Lower lobe of right lung (tissue), 2 donors: ENCODE data around the gene IFNLR1. TPM values are rescaled to one million over a fixed set of nuclear protein-coding genes. Genes with fewer than 3 reads are reported as not detected.

Experiments
- ATAC-seq, 2 donors: fragments of 200-7000 bp; cut with Tn5 transposase; one replicate each; pipeline ENCODE4 v1.9.1; 2020 to 2022; ENCODE audit warnings: mild to moderate bottlenecking in 2 of 2, moderate library complexity in 2 of 2
- DNase-seq: peaks from one replicate; pipeline ENCODE4 v3.0.0-alpha.2; 2020
- H3K27ac ChIP-seq: fragments of 200-600 bp; one replicate; pipeline ENCODE4 v1.8.0; 2022
- H3K27me3 ChIP-seq: fragments of 200-600 bp; one replicate; pipeline ENCODE4 v1.8.0; 2022; ENCODE audit warnings: low read depth
- H3K36me3 ChIP-seq: fragments of 200-600 bp; one replicate; pipeline ENCODE4 v1.8.0; 2022; ENCODE audit warnings: mild to moderate bottlenecking
- H3K4me1 ChIP-seq: fragments of 200-600 bp; one replicate; pipeline ENCODE4 v1.8.0; 2022
- H3K4me3 ChIP-seq: fragments of 200-600 bp; one replicate; pipeline ENCODE4 v1.8.0; 2022; ENCODE audit warnings: mild to moderate bottlenecking
- H3K9me3 ChIP-seq: fragments of 200-600 bp; one replicate; pipeline ENCODE4 v1.8.0; 2022
- CTCF ChIP-seq: fragments of 200-600 bp; IDR thresholded peaks from one replicate; pipeline ENCODE4 v1.8.0; 2022; ENCODE audit warnings: antibody characterized with exemption, mild to moderate bottlenecking
- intact Hi-C: fragments of 100-400 bp; cut with DNase I; formaldehyde crosslinking; loops from one replicate; pipeline ENCODE4 v1.11.0; 2022
- total RNA-seq: library from RNA; stranded (reverse); fragmentation: NEBNext Ultra II Directional; extraction: Animal tissue kit (Norgen Biotek cat#: 25700); gene quantifications from one replicate; pipeline ENCODE4 v1.2.1, GENCODE V29; 2021
- donor health status: DM: no; HTN: yes; CAD: no; lungs with severe emphysema.

The IFNLR1 gene
- total RNA-seq, 1 donor from 2014 or later: 11.7 TPM

GRCh38 chr1:24186031-24186710, 918 bp downstream of the IFNLR1 start:
- Histone ChIP-seq H3K4me3 (peak overlapping the region; percentile 66), H3K27ac (no peak overlapping the region), H3K27me3 (peaks cover 13% of the 10 kb centered on the region), H3K9me3 (no peaks in the 10 kb centered on the region), H3K36me3 (no peaks in the 10 kb centered on the region), H3K4me1 (peaks cover 38% of the 10 kb centered on the region)
- no peak for TF ChIP-seq CTCF
- DNase-seq (no peak), ATAC-seq (no peak)
- intact Hi-C loops: no loop called here

- H3K9me3 ChIP-seq: no peaks in the 10 kb centered on the region
- TF ChIP-seq CTCF: no peak
- peaks cover 31% of the 10 kb centered on the region for H3K4me1 ChIP-seq
- no peaks in the 10 kb centered on the region for H3K36me3 ChIP-seq
- H3K27ac ChIP-seq: no peak overlapping the region
- intact Hi-C loops: no loop called here
- H3K27me3 ChIP-seq: peaks cover 13% of the 10 kb centered on the region
- no peak overlapping the region for H3K4me3 ChIP-seq
- DNase-seq (no peak), ATAC-seq (no peak)
Measured at GRCh38 chr1:24185076-24185475, 2.0 kb downstream of the IFNLR1 start.

- no peaks in the 10 kb centered on the region for H3K9me3 ChIP-seq
- ATAC-seq: peak in 1 of 2 donors; percentile 57
- no peak for TF ChIP-seq CTCF
- no peak overlapping the region for H3K27ac ChIP-seq
- H3K4me3 ChIP-seq: no peak overlapping the region
- no peak for DNase-seq
- no peaks in the 10 kb centered on the region for H3K36me3 ChIP-seq
- intact Hi-C loops: no loop called here
- H3K27me3 ChIP-seq: peaks cover 5% of the 10 kb centered on the region
- peaks cover 10% of the 10 kb centered on the region for H3K4me1 ChIP-seq
Measured at GRCh38 chr1:24182061-24182460, 5.0 kb downstream of the IFNLR1 start.

GRCh38 chr1:24181619-24182018, 5.5 kb downstream of the IFNLR1 start:
- Histone ChIP-seq H3K27me3 (peaks cover under 1% of the 10 kb centered on the region), H3K4me1 (peaks cover 6% of the 10 kb centered on the region), H3K9me3 (no peaks in the 10 kb centered on the region), H3K4me3 (no peak overlapping the region), H3K36me3 (no peaks in the 10 kb centered on the region), H3K27ac (no peak overlapping the region)
- TF ChIP-seq CTCF: no peak
- DNase-seq (no peak), ATAC-seq (peak; percentile 41 to 62)
- intact Hi-C loops: no loop called here

- Histone ChIP-seq H3K9me3 (no peaks in the 10 kb centered on the region), H3K27me3 (no peaks in the 10 kb centered on the region), H3K27ac (no peak overlapping the region), H3K4me3 (no peak overlapping the region), H3K4me1 (peaks cover 5% of the 10 kb centered on the region), H3K36me3 (no peaks in the 10 kb centered on the region)
- no peak for ATAC-seq
- TF ChIP-seq CTCF: no peak
- DNase-seq: no peak
- intact Hi-C loops: no loop called here
Measured at GRCh38 chr1:24180676-24181075, 6.4 kb downstream of the IFNLR1 start.
